HG02852 (cell line): ENCODE measurements around the gene VPS54.

Experiments
- ATAC-seq: cut with Tn5 transposase; IDR thresholded peaks from one replicate; pipeline ENCODE4 v1.9.1; 2021; ENCODE audit warnings: mild to moderate bottlenecking, moderate library complexity; ENCODE audit not compliant: unreplicated experiment

The VPS54 gene

GRCh38 chr2:63926815-63927214, 92.4 kb downstream of the VPS54 start:
- no peak for ATAC-seq

- no peak for ATAC-seq
These were observed 104.9 kb downstream of the VPS54 start for GRCh38 chr2:63914311-63914710.

- no peak for ATAC-seq
These were observed 116.2 kb downstream of the VPS54 start for GRCh38 chr2:63903003-63903402.

GRCh38 chr2:63902149-63902548, 117.1 kb downstream of the VPS54 start:
- no peak for ATAC-seq

- ATAC-seq: no peak
These were observed 119.6 kb downstream of the VPS54 start for GRCh38 chr2:63899639-63900038.

GRCh38 chr2:63898839-63899238, 120.4 kb downstream of the VPS54 start:
- ATAC-seq: no peak

- ATAC-seq: no peak
These were observed 125.1 kb downstream of the VPS54 start for GRCh38 chr2:63894167-63894566.

- ATAC-seq: no peak
These were observed 126.1 kb downstream of the VPS54 start for GRCh38 chr2:63893163-63893562.

- ATAC-seq: no peak
These were observed 127.7 kb downstream of the VPS54 start for GRCh38 chr2:63891488-63892030.

GRCh38 chr2:63890678-63891077, 128.6 kb downstream of the VPS54 start:
- no peak for ATAC-seq

- no peak for ATAC-seq
These were observed 130.5 kb downstream of the VPS54 start for GRCh38 chr2:63888490-63889402.

- ATAC-seq: no peak
These were observed 131.2 kb downstream of the VPS54 start for GRCh38 chr2:63888053-63888452.

GRCh38 chr2:63886445-63886844, 132.8 kb downstream of the VPS54 start:
- ATAC-seq: no peak

GRCh38 chr2:63882395-63883105, 136.7 kb downstream of the VPS54 start:
- no peak for ATAC-seq

- ATAC-seq: no peak
These were observed 138.0 kb downstream of the VPS54 start for GRCh38 chr2:63881205-63881604.

GRCh38 chr2:63880625-63881024, 138.6 kb downstream of the VPS54 start:
- no peak for ATAC-seq

- ATAC-seq: no peak
These were observed 139.3 kb downstream of the VPS54 start for GRCh38 chr2:63879876-63880433.

- no peak for ATAC-seq
These were observed 140.7 kb downstream of the VPS54 start for GRCh38 chr2:63878486-63878885.

GRCh38 chr2:63876311-63876710, 142.9 kb downstream of the VPS54 start:
- no peak for ATAC-seq

- no peak for ATAC-seq
These were observed 143.5 kb downstream of the VPS54 start for GRCh38 chr2:63875559-63876245.

- ATAC-seq: no peak
These were observed 144.1 kb downstream of the VPS54 start for GRCh38 chr2:63875131-63875527.
